MCF 10A (cell line): ENCODE measurements around the gene LTBP3. TPM values are rescaled to one million over a fixed set of nuclear protein-coding genes. Genes with fewer than 3 reads are reported as not detected.
A peak's percentile ranks its signal among the peaks of the same experiment; 100 is the strongest.

ENCODE experiments used
- BruUV-seq: library from RNA; stranded (reverse); fragments of 400-500 nt; replicated peaks from 2 replicates; lab custom pipeline; 2021; lab: Mats Ljungman, UMichigan
- CTCF ChIA-PET: fragments of 300-600 bp; sonication (Branson Sonifier 250); formaldehyde crosslinking; extraction: SDS; loops from one replicate; lab custom pipeline; 2021; ENCODE audit warnings: antibody characterized with exemption, inconsistent platforms; lab: Yijun Ruan, JAX
- POLR2A ChIA-PET: fragments of 300-600, 350-650 bp; sonication (Branson Sonifier 250); formaldehyde crosslinking; extraction: SDS; loops from one replicate; lab custom pipeline; 2020; ENCODE audit warnings: antibody characterized with exemption, inconsistent platforms; lab: Yijun Ruan, JAX
- DNase-seq: peaks from one replicate; pipeline ENCODE4 v3.0.0-alpha.2; 2018; ENCODE audit not compliant: unreplicated experiment
- H3K27ac Mint-ChIP-seq: one replicate; pipeline ENCODE4 v1.8.0; 2022; ENCODE audit warnings: mild to moderate bottlenecking, low read depth, mixed read lengths; ENCODE audit not compliant: unreplicated experiment
- H3K27me3 Mint-ChIP-seq: one replicate; pipeline ENCODE4 v1.8.0; 2022; ENCODE audit warnings: mixed read lengths; ENCODE audit not compliant: insufficient read depth, unreplicated experiment
- H3K36me3 Mint-ChIP-seq: one replicate; pipeline ENCODE4 v1.8.0; 2022; ENCODE audit warnings: mild to moderate bottlenecking, moderate library complexity, mixed read lengths; ENCODE audit not compliant: insufficient read depth, unreplicated experiment
- H3K4me1 Mint-ChIP-seq: one replicate; pipeline ENCODE4 v1.8.0; 2022; ENCODE audit warnings: mixed read lengths; ENCODE audit not compliant: insufficient read depth, unreplicated experiment
- H3K4me3 Mint-ChIP-seq: one replicate; pipeline ENCODE4 v1.8.0; 2022; ENCODE audit warnings: mild to moderate bottlenecking, moderate library complexity, mixed read lengths; ENCODE audit not compliant: unreplicated experiment
- H3K9me3 Mint-ChIP-seq: one replicate; pipeline ENCODE4 v1.8.0; 2022; ENCODE audit warnings: mixed read lengths; ENCODE audit not compliant: unreplicated experiment
- CTCF ChIP-seq: fragments of 200-600 bp; IDR thresholded peaks from one replicate; pipeline ENCODE4 v1.8.0; 2022; ENCODE audit warnings: antibody characterized with exemption, mild to moderate bottlenecking; ENCODE audit not compliant: unreplicated experiment
- intact Hi-C: fragments of 100-400 bp; cut with micrococcal nuclease; formaldehyde crosslinking; loops from 2 replicates; pipeline ENCODE4 v1.14.1; 2022
- total RNA-seq: library from RNA; stranded (reverse); gene quantifications from 2 replicates; pipeline ENCODE4 v1.2.3, GENCODE V29; 2022

The LTBP3 gene
- total RNA-seq, 1 experiment from 2014 or later, result 10.6 TPM

- peak; percentile 89 for DNase-seq
- Mint-ChIP-seq H3K4me1 (peaks cover 39% of the 10 kb centered on the region), H3K27ac (peak within 1 kb of the TSS; percentile 54), H3K27me3 (no peaks in the 10 kb centered on the region), H3K4me3 (peak within 1 kb of the TSS; percentile 97), H3K9me3 (no peaks in the 10 kb centered on the region), H3K36me3 (peaks cover 60% of the 10 kb centered on the region)
- CTCF ChIA-PET, result interaction anchor here (0.6 to 3.2 kb wide), 14 partner anchors 8 to 324 kb away, joined by 3 to 51 read pairs (median 4); partner anchors contain the start of genes KCNK7, MAP3K11, PCNX3 and SLC25A45
- POLR2A ChIA-PET, result interaction anchor here (0.5 to 4.8 kb wide), 31 partner anchors 12 to 773 kb away, joined by 3 to 103 read pairs (median 4); partner anchors contain the start of genes CCDC85B, CFL1, EHD1 and MALAT1
- BruUV-seq, result no TSS peak
- no peak for TF ChIP-seq CTCF
- intact Hi-C loops, result loop anchor here (1.0 kb wide), 1 partner anchor 32 kb away; no protein-coding TSS in a partner anchor
Measured at GRCh38 chr11:65572356-65573051, 14.3 kb upstream of the LTBP3 start, which contains the start of gene FAM89B. Gene FAM89B, plus strand, starts transcription at chr11:65572538. Its CDS starts 132 bp downstream, at chr11:65572670.

- peak; percentile 70 for TF ChIP-seq CTCF
- CTCF ChIA-PET, result interaction anchor here (0.6 to 3.2 kb wide), 17 partner anchors 9 to 190 kb away, joined by 3 to 51 read pairs (median 4); partner anchors contain the start of genes MAP3K11, PCNX3 and SLC25A45
- Mint-ChIP-seq H3K27me3 (no peaks in the 10 kb centered on the region), H3K36me3 (peaks cover 55% of the 10 kb centered on the region), H3K4me1 (peaks cover 38% of the 10 kb centered on the region), H3K27ac (peak overlapping the region; percentile 54), H3K9me3 (no peaks in the 10 kb centered on the region), H3K4me3 (peak overlapping the region; percentile 97)
- DNase-seq, result peak; percentile 77
- no TSS peak for BruUV-seq
- intact Hi-C loops, result loop anchor here (1.0 kb wide), 1 partner anchor 32 kb away; no protein-coding TSS in a partner anchor
- POLR2A ChIA-PET, result interaction anchor here (0.5 to 4.8 kb wide), 21 partner anchors 11 to 694 kb away, joined by 3 to 103 read pairs (median 5); partner anchors contain the start of genes BANF1, CCDC85B, CFL1 and EHD1
Measured at GRCh38 chr11:65571940-65572339, 13.8 kb upstream of the LTBP3 start.

- POLR2A ChIA-PET, result interaction anchor here (0.7 to 4.8 kb wide), 15 partner anchors 11 to 431 kb away, joined by 3 to 103 read pairs (median 7); partner anchors contain the start of genes BANF1, EIF1AD, KAT5 and MALAT1
- H3K4me1 Mint-ChIP-seq, result peaks cover 33% of the 10 kb centered on the region
Measured at GRCh38 chr11:65571420-65571819, 13.3 kb upstream of the LTBP3 start.

More at GRCh38 chr11:65571420-65571819, 13.3 kb upstream of the LTBP3 start:
- Mint-ChIP-seq H3K36me3 (peaks cover 54% of the 10 kb centered on the region), H3K9me3 (no peaks in the 10 kb centered on the region), H3K27me3 (no peaks in the 10 kb centered on the region), H3K27ac (peak overlapping the region; percentile 54), H3K4me3 (peak overlapping the region; percentile 97)
- BruUV-seq, result no TSS peak
- TF ChIP-seq CTCF, result no peak
- CTCF ChIA-PET, result interaction anchor here (0.5 to 3.2 kb wide), 19 partner anchors 10 to 242 kb away, joined by 3 to 51 read pairs (median 4); partner anchors contain the start of genes MAP3K11 and PCNX3
- no peak for DNase-seq
- intact Hi-C loops, result no loop called here
